Neutrophil (primary cell): Measurements from ENCODE around the gene PEMT.

ENCODE experiments used
- H3K27ac ChIP-seq: fragments of 200-600 bp; sonication (generic); 2 replicates; pipeline ENCODE4 v1.5.1; 2016; ENCODE audit warnings: mild to moderate bottlenecking, moderate library complexity
- H3K27me3 ChIP-seq: fragments of 200-600 bp; sonication (generic); 2 replicates; pipeline ENCODE4 v1.6.0; 2016; ENCODE audit warnings: mild to moderate bottlenecking
- H3K36me3 ChIP-seq: fragments of 200-600 bp; sonication (generic); 2 replicates; pipeline ENCODE4 v1.5.1; 2017
- H3K4me1 ChIP-seq, 2 experiments: fragments of 200-600 bp in 1 of 2; sonication (generic) in 1 of 2; 1 replicate in 1 of 2; 2 replicates in 1 of 2; pipeline versions ENCODE4 v1.5.1 to v1.6.1; 2013 to 2016; ENCODE audit warnings: low read depth in 1 of 2, low read length in 1 of 2, mild to moderate bottlenecking in 1 of 2, moderate library complexity in 1 of 2; ENCODE audit not compliant: control insufficient read depth in 1 of 2, insufficient read depth in 1 of 2
- H3K4me3 ChIP-seq, 2 experiments: fragments of 200-600 bp in 1 of 2; sonication (generic) in 1 of 2; 1 replicate in 1 of 2; 2 replicates in 1 of 2; pipeline ENCODE4 v1.5.1; 2013 to 2016; ENCODE audit warnings: low read depth in 1 of 2, low read length in 1 of 2, mild to moderate bottlenecking in 1 of 2, moderate library complexity in 1 of 2
- H3K9me3 ChIP-seq: fragments of 200-600 bp; sonication (generic); 2 replicates; pipeline ENCODE4 v1.5.1; 2016
- CTCF ChIP-seq: fragments of 200-600 bp; sonication (generic); IDR thresholded peaks from 2 replicates; pipeline ENCODE4 v1.5.1; 2016; ENCODE audit warnings: antibody characterized with exemption

The PEMT gene

GRCh38 chr17:17479209-17479608 lies 112.3 kb downstream of the PEMT start:
- H3K4me3 ChIP-seq: no peak overlapping the region
- no peak overlapping the region for H3K27ac ChIP-seq
- H3K9me3 ChIP-seq: no peaks in the 10 kb centered on the region
- TF ChIP-seq CTCF: no peak
- peaks cover 10% of the 10 kb centered on the region in 2 experiments for H3K4me1 ChIP-seq
- no peaks in the 10 kb centered on the region for H3K36me3 ChIP-seq
- no peaks in the 10 kb centered on the region for H3K27me3 ChIP-seq

DNA sequence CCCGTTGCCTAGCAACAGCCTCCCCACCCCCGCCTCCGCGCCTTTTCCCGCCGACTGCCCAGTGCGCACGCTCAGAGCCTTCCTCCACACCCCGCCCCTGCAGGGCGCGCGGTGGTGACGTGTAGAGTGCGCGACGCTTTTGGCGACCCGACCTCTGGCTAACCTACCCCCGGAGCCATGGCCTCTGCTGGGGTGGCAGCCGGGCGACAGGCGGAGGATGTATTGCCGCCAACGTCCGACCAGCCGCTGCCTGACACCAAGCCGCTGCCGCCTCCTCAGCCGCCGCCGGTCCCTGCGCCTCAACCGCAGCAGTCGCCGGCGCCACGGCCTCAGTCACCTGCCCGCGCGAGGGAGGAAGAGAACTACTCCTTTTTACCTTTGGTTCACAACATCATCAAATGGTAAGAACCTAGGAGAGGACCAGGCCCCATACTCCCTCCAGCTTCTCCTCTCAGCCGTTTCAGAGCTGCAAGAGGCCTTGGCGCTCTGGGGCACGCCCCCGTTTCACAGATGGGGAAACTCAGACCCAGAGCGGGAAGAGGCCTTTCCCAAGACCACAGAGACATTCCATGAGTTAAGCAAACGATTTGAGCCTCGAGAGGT lies 114.5 kb downstream of the PEMT start, which contains the start of gene MED9:
MED9 (plus strand) TSS at position 136 of the 603 bp plus-strand sequence; CDS start at position 178, 42 bp downstream.
- Histone ChIP-seq H3K27ac (peak within 1 kb of the TSS; percentile 77), H3K27me3 (peaks cover 14% of the 10 kb centered on the region), H3K4me3 (peak within 1 kb of the TSS; percentile 79 to 86), H3K4me1 (peaks cover 10% of the 10 kb centered on the region in 2 experiments), H3K9me3 (no peaks in the 10 kb centered on the region), H3K36me3 (no peaks in the 10 kb centered on the region)
- TF ChIP-seq CTCF: no peak

DNA sequence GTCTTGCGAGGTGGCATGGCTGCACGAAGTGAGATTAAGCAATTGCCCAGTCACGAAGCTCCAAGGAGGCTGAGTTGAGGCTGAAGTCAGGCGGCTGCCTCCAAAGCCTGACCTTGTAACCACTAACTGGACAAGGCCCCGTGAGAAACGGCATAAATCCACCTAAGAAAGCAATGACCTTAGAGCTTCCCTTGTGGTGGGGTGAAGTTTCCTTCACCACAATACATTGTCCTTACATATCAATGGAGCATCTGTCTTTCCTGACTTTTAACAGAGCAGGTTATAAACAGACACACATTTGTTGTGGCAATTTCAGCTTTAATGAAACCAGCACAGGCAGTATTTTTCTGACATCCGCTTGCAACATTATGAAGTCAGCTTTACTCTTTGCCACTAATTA lies 117.2 kb downstream of the PEMT start:
- H3K4me1 ChIP-seq: peaks cover 10% of the 10 kb centered on the region in 2 experiments
- peaks cover 28% of the 10 kb centered on the region for H3K27me3 ChIP-seq
- H3K9me3 ChIP-seq: no peaks in the 10 kb centered on the region
- H3K27ac ChIP-seq: no peak overlapping the region
- no peak overlapping the region for H3K4me3 ChIP-seq
- no peak for TF ChIP-seq CTCF
- no peaks in the 10 kb centered on the region for H3K36me3 ChIP-seq

DNA sequence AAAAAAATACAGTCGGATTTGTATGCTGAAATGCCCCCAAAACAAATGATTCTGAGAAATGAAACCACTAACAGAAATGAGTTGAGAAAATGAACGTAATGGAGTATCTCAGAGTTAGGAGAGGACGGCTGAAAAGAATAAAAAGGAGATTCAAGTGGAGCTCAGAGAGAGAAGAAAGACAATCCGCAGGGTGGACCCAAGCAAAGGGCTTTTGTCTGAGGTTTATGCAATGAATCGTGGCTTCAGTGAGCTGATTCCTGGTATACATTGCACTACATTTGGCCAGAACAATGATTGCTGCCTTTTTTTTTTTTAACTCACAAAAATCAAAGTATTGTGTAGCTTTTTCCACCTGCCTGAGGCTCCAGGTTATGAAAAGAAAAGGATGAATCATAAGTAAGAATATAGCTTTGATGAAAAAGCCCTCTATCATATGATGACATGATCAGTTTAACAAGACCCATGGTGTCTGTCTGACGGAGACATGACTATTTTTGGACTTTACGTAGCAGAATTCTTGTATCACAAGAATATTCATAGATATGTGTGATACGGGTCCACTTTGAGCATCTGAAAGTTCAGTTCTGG lies 119.1 kb downstream of the PEMT start:
- Histone ChIP-seq H3K36me3 (no peaks in the 10 kb centered on the region), H3K27me3 (peaks cover 28% of the 10 kb centered on the region), H3K9me3 (no peaks in the 10 kb centered on the region), H3K27ac (no peak overlapping the region), H3K4me3 (no peak overlapping the region), H3K4me1 (peaks cover 4% of the 10 kb centered on the region in 2 experiments)
- TF ChIP-seq CTCF: no peak

DNA sequence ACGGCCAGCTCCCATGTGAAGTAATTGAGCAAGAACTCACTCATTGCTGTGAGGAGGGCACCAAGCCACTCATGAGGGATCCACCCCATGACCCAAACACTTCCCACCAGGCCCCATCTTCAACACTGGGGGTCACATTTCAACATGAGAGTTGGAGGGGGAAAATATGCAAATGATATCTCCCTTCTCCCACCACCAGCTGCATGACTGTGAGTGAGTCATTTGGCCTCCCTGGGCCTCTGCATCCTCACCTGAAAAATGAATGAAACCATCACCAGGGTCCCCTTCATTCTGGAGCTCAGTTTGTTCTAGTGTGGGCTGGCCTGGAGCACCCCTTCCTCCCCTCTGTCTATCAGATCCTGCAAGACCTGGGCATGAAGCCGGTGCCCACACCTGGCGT lies 121.5 kb downstream of the PEMT start:
- Histone ChIP-seq H3K4me1 (no peaks in the 10 kb centered on the region), H3K27me3 (peaks cover 28% of the 10 kb centered on the region), H3K36me3 (no peaks in the 10 kb centered on the region), H3K4me3 (no peak overlapping the region), H3K27ac (no peak overlapping the region), H3K9me3 (no peaks in the 10 kb centered on the region)
- TF ChIP-seq CTCF: no peak
